22Rv1 (cell line): ENCODE data around the gene TPRG1.

ENCODE experiments used
- ZFX ChIP-seq: fragments of 450-650 bp; IDR thresholded peaks from 2 replicates; pipeline ENCODE4 v1.6.1; 2017; ENCODE audit warnings: antibody characterized with exemption, borderline replicate concordance
- TF ChIP-seq, protein P1 (sequence below): fragments of 450-650 bp; IDR thresholded peaks from 2 replicates; pipeline ENCODE4 v1.5.1; 2017; ENCODE audit warnings: mild to moderate bottlenecking

DNA sequence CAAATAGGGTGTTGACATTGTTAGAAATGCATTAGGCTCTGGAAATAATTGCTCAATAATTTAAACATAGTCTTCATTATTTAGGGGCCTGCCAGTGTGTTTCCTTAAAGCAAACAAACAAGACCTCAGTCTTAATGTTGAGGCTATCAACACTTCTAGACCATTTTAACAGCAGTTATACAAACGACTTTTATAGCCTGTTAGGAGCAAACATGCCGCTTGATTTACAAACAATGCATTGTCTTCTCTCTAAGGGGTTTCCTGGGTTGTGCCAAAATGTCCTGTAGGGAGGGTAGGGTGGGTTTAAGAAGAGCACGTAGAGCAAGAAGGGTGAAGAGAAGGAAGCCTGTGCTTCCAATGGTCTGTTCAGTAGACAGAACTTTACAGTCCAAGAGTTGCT, 53.7 kb downstream of the TPRG1 start:
- TF ChIP-seq, protein P1, sequence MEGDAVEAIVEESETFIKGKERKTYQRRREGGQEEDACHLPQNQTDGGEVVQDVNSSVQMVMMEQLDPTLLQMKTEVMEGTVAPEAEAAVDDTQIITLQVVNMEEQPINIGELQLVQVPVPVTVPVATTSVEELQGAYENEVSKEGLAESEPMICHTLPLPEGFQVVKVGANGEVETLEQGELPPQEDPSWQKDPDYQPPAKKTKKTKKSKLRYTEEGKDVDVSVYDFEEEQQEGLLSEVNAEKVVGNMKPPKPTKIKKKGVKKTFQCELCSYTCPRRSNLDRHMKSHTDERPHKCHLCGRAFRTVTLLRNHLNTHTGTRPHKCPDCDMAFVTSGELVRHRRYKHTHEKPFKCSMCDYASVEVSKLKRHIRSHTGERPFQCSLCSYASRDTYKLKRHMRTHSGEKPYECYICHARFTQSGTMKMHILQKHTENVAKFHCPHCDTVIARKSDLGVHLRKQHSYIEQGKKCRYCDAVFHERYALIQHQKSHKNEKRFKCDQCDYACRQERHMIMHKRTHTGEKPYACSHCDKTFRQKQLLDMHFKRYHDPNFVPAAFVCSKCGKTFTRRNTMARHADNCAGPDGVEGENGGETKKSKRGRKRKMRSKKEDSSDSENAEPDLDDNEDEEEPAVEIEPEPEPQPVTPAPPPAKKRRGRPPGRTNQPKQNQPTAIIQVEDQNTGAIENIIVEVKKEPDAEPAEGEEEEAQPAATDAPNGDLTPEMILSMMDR = no peak
- TF ChIP-seq ZFX = no peak
